HK-2 (cell line): ENCODE data around the gene MCF2L.

ENCODE experiments used
- DNase-seq: peaks from one replicate; pipeline ENCODE4 v3.0.0-alpha.2; 2018; ENCODE audit not compliant: unreplicated experiment

The MCF2L gene

GRCh38 chr13:113126265-113127150, 157.5 kb downstream of the MCF2L start:
- no peak for DNase-seq

- DNase-seq, result no peak
Measured at GRCh38 chr13:113129480-113129879, 160.5 kb downstream of the MCF2L start.

- no peak for DNase-seq
Measured at GRCh38 chr13:113129921-113130750, 161.1 kb downstream of the MCF2L start.

GRCh38 chr13:113135281-113135760, 166.3 kb downstream of the MCF2L start:
- no peak for DNase-seq

- DNase-seq, result no peak
Measured at GRCh38 chr13:113137691-113138298, 168.8 kb downstream of the MCF2L start.

GRCh38 chr13:113138792-113139551, 170.0 kb downstream of the MCF2L start:
- DNase-seq, result no peak

GRCh38 chr13:113139577-113139976, 170.6 kb downstream of the MCF2L start:
- DNase-seq, result no peak

GRCh38 chr13:113140677-113141600, 171.9 kb downstream of the MCF2L start:
- no peak for DNase-seq

- DNase-seq, result no peak
Measured at GRCh38 chr13:113141601-113141970, 172.6 kb downstream of the MCF2L start.

- DNase-seq, result no peak
Measured at GRCh38 chr13:113142876-113143275, 173.9 kb downstream of the MCF2L start.

GRCh38 chr13:113143466-113144254, 174.6 kb downstream of the MCF2L start:
- DNase-seq, result no peak

GRCh38 chr13:113144255-113144629, 175.2 kb downstream of the MCF2L start:
- DNase-seq, result no peak

- no peak for DNase-seq
Measured at GRCh38 chr13:113145496-113145895, 176.5 kb downstream of the MCF2L start.

- no peak for DNase-seq
Measured at GRCh38 chr13:113145911-113146598, 177.0 kb downstream of the MCF2L start.

GRCh38 chr13:113146750-113147149, 177.7 kb downstream of the MCF2L start:
- no peak for DNase-seq

GRCh38 chr13:113147206-113147605, 178.2 kb downstream of the MCF2L start:
- no peak for DNase-seq

- no peak for DNase-seq
Measured at GRCh38 chr13:113148407-113148806, 179.4 kb downstream of the MCF2L start.

- DNase-seq, result no peak
Measured at GRCh38 chr13:113148940-113149503, 180.0 kb downstream of the MCF2L start.
